NT2/D1 (cell line): ENCODE results near the gene OSGIN1.

ENCODE experiments used
- SUZ12 ChIP-seq: IDR thresholded peaks from 2 replicates; pipeline ENCODE4 v1.6.1; 2011; ENCODE audit not compliant: insufficient read length, insufficient read depth; ENCODE audit errors: extremely low read depth
- YY1 ChIP-seq: IDR thresholded peaks from 2 replicates; pipeline ENCODE4 v1.6.1; 2011; ENCODE audit not compliant: insufficient read length, insufficient read depth
- ZNF274 ChIP-seq: IDR thresholded peaks from 2 replicates; pipeline ENCODE4 v1.6.1; 2011; ENCODE audit warnings: mild to moderate bottlenecking, low read depth, low read length

- TF ChIP-seq YY1 (no peak), SUZ12 (no peak), ZNF274 (no peak)
Measured at GRCh38 chr16:83975590-83976260, 22.7 kb downstream of the OSGIN1 start.
